ENCODE data around the gene SPATA20.

SPATA20 gene

DNA sequence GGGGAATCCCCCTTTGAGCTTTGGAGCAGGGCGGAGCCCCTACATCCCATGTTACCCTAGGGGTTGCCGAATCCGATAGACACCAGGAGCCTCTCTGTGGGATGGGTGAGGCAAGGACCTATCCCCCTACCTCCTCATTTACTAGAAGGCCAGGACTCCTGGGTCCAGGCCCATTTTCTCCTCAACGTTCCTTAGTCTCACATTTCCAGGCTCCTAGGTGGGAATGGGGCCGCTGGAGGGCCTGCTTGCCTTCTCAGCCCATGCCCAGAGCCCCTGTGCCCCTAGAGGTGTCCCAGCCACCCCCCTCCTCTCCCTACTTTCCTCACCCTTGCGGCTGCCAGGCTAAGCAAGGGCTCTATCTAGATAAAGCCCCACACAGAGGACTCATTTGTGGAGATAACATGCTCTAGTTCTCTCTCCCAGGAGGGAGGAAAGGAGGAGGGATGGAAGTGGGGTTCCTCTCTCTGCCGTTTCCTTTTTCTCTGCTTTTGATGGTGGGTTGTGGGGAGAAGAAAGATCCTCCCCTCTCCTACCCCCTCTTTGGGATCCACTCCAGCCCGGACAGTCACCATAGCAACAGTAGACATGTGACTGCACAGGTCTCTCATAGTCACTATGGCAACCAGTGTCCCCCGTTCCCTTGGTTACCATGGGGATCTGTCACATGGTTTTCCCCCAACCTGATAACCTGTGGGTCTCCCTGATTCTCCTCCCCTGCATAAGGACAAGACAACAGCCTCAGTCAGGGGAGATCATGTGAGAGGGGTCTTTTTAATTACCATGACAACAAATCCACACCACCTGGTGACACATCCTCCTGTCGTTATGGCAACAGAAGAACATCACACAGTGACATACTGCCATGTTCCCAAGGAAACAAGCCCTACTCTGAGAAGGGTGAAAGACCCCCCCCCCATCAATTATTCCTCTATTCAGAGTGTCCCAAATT, 18.7 kb downstream of the SPATA20 start:
- TF ChIP-seq EZH2 (optimal IDR thresholded peaks at IDR 0.05; ENCODE audit: low read depth, low read length) (no peak), EZH2phosphoT487 (IDR thresholded peaks at IDR 0.05; ENCODE audit: low read length) (no peak)
- TF ChIP-seq, protein P1, sequence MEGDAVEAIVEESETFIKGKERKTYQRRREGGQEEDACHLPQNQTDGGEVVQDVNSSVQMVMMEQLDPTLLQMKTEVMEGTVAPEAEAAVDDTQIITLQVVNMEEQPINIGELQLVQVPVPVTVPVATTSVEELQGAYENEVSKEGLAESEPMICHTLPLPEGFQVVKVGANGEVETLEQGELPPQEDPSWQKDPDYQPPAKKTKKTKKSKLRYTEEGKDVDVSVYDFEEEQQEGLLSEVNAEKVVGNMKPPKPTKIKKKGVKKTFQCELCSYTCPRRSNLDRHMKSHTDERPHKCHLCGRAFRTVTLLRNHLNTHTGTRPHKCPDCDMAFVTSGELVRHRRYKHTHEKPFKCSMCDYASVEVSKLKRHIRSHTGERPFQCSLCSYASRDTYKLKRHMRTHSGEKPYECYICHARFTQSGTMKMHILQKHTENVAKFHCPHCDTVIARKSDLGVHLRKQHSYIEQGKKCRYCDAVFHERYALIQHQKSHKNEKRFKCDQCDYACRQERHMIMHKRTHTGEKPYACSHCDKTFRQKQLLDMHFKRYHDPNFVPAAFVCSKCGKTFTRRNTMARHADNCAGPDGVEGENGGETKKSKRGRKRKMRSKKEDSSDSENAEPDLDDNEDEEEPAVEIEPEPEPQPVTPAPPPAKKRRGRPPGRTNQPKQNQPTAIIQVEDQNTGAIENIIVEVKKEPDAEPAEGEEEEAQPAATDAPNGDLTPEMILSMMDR (IDR thresholded peaks at IDR 0.05; ENCODE audit: low read length), result no peak
- no peaks in the 10 kb centered on the region for H3K9me2 ChIP-seq (replicated peaks; ENCODE audit: insufficient read depth, low read length)
- H3K4me2 ChIP-seq (ENCODE audit: low read depth, low read length), result no peak overlapping the region
- no peaks in the 10 kb centered on the region for H3K36me3 ChIP-seq (replicated peaks; ENCODE audit: insufficient read depth, low read length)
- no peak overlapping the region for H2AFZ ChIP-seq (ENCODE audit: low read length)
- H3K4me3 ChIP-seq (ENCODE audit: low read length), result no peak overlapping the region
- H3K27ac ChIP-seq (ENCODE audit: low read length), result no peak overlapping the region
- H3K9me3 ChIP-seq (replicated peaks; ENCODE audit: insufficient read depth, low read length), result no peaks in the 10 kb centered on the region
- H3K4me1 ChIP-seq (ENCODE audit: low read length), result no peaks in the 10 kb centered on the region
- no peak for DNase-seq
- no peak overlapping the region for H3K9ac ChIP-seq (ENCODE audit: low read length)
- no peaks in the 10 kb centered on the region for H3K79me2 ChIP-seq (ENCODE audit: low read length)
- no peaks in the 10 kb centered on the region for H4K20me1 ChIP-seq (ENCODE audit: insufficient read depth, low read length)
- no peaks in the 10 kb centered on the region for H3F3A ChIP-seq (ENCODE audit: insufficient read depth, low read length)
- peaks cover 90% of the 10 kb centered on the region for H3K27me3 ChIP-seq (replicated peaks; ENCODE audit: insufficient read depth, low read length)

DNA sequence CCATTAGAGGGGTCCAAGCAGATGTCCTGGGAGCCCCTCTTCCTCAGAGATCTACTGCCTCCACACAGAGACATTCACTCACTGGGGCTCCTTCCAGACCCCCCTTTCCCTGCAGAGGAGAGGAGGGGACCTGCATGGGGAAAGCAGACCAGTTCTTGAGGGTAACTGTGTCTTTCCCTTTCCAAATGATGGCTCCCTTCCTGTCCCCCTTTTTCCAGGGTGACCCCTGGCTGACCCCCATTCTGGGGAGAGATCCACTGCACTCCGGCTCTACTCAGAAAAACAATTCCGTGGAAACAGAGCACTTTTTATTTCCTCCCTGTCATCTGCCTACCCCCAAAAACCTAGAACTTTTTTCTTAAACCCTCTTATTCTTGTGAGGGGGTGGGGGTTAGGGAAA, 19.9 kb downstream of the SPATA20 start:
- TF ChIP-seq, protein P1 (IDR thresholded peaks at IDR 0.05; ENCODE audit: low read length), result no peak
- TF ChIP-seq EZH2phosphoT487 (IDR thresholded peaks at IDR 0.05; ENCODE audit: low read length) (no peak), EZH2 (optimal IDR thresholded peaks at IDR 0.05; ENCODE audit: low read depth, low read length) (no peak)
- no peaks in the 10 kb centered on the region for H3K4me1 ChIP-seq (ENCODE audit: low read length)
- H3K9me2 ChIP-seq (replicated peaks; ENCODE audit: insufficient read depth, low read length), result no peaks in the 10 kb centered on the region
- no peak overlapping the region for H2AFZ ChIP-seq (ENCODE audit: low read length)
- no peak overlapping the region for H3K9ac ChIP-seq (ENCODE audit: low read length)
- no peak overlapping the region for H3K4me3 ChIP-seq (ENCODE audit: low read length)
- no peaks in the 10 kb centered on the region for H3K79me2 ChIP-seq (ENCODE audit: low read length)
- H4K20me1 ChIP-seq (ENCODE audit: insufficient read depth, low read length), result no peaks in the 10 kb centered on the region
- no peak for DNase-seq
- H3K4me2 ChIP-seq (ENCODE audit: low read depth, low read length), result no peak overlapping the region
- H3K36me3 ChIP-seq (replicated peaks; ENCODE audit: insufficient read depth, low read length), result no peaks in the 10 kb centered on the region
- peaks cover 94% of the 10 kb centered on the region for H3K27me3 ChIP-seq (replicated peaks; ENCODE audit: insufficient read depth, low read length)
- no peaks in the 10 kb centered on the region for H3F3A ChIP-seq (ENCODE audit: insufficient read depth, low read length)
- no peaks in the 10 kb centered on the region for H3K9me3 ChIP-seq (replicated peaks; ENCODE audit: insufficient read depth, low read length)
- H3K27ac ChIP-seq (ENCODE audit: low read length), result no peak overlapping the region

DNA sequence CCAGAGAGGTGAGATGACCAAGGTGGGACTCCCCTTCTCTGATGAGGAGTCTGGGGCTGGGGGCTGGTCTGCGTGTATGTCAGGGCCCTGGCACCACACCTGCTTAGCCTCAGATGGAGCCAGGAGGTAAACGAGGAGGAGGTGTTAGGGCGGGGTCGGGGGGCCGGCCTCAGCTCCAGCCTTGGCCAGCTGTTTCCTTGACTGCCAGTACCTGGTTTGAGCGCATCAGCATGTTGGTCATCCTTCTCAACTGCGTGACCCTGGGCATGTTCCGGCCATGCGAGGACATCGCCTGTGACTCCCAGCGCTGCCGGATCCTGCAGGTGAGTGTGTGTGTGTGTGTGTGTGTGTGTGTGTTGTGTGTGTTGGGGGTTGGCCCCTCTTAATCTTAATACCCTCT, 21.7 kb downstream of the SPATA20 start:
- no peaks in the 10 kb centered on the region for H3K4me1 ChIP-seq (ENCODE audit: low read length)
- DNase-seq, result no peak
- TF ChIP-seq EZH2phosphoT487 (IDR thresholded peaks at IDR 0.05; ENCODE audit: low read length), result no peak
- TF ChIP-seq, protein P1 (IDR thresholded peaks at IDR 0.05; ENCODE audit: low read length), result no peak
- no peak for TF ChIP-seq EZH2 (optimal IDR thresholded peaks at IDR 0.05; ENCODE audit: low read depth, low read length)
- no peaks in the 10 kb centered on the region for H3K9me2 ChIP-seq (replicated peaks; ENCODE audit: insufficient read depth, low read length)
- no peaks in the 10 kb centered on the region for H3K9me3 ChIP-seq (replicated peaks; ENCODE audit: insufficient read depth, low read length)
- H4K20me1 ChIP-seq (ENCODE audit: insufficient read depth, low read length), result no peaks in the 10 kb centered on the region
- H3K27ac ChIP-seq (ENCODE audit: low read length), result no peak overlapping the region
- H2AFZ ChIP-seq (ENCODE audit: low read length), result no peak overlapping the region
- no peak overlapping the region for H3K4me2 ChIP-seq (ENCODE audit: low read depth, low read length)
- no peaks in the 10 kb centered on the region for H3F3A ChIP-seq (ENCODE audit: insufficient read depth, low read length)
- no peak overlapping the region for H3K9ac ChIP-seq (ENCODE audit: low read length)
- H3K79me2 ChIP-seq (ENCODE audit: low read length), result no peaks in the 10 kb centered on the region
- H3K36me3 ChIP-seq (replicated peaks; ENCODE audit: insufficient read depth, low read length), result no peaks in the 10 kb centered on the region
- peaks cover 95% of the 10 kb centered on the region for H3K27me3 ChIP-seq (replicated peaks; ENCODE audit: insufficient read depth, low read length)
- no peak overlapping the region for H3K4me3 ChIP-seq (ENCODE audit: low read length)

Measured in MM.1S (cell line).